ENCODE results near the gene EMID1.
A peak's percentile ranks its signal among the peaks of the same experiment; 100 is the strongest.
"Not testable (repeated sequence)": the region's sequence is repeated elsewhere in the genome, so short reads cannot be mapped to it uniquely, and the experiment has no call there.

The EMID1 gene

GRCh38 chr22:29208879-29209623 lies 3.4 kb downstream of the EMID1 start:
- DNase-seq (ENCODE audit: low read depth, low spot score), result no peak
- no peak overlapping the region for H3K27ac ChIP-seq

GRCh38 chr22:29209624-29209929 lies 3.9 kb downstream of the EMID1 start:
- no peak overlapping the region for H3K27ac ChIP-seq
- no peak for DNase-seq (ENCODE audit: low read depth, low spot score)

GRCh38 chr22:29211066-29211465 lies 5.4 kb downstream of the EMID1 start:
- peak; percentile 40 for DNase-seq (ENCODE audit: low read depth, low spot score)
- H3K27ac ChIP-seq, result no peak overlapping the region

- DNase-seq (ENCODE audit: low read depth, low spot score), result no peak
- no peak overlapping the region for H3K27ac ChIP-seq
Observed at GRCh38 chr22:29211466-29211865, 5.8 kb downstream of the EMID1 start.

- no peak overlapping the region for H3K27ac ChIP-seq
- DNase-seq (ENCODE audit: low read depth, low spot score), result no peak
Observed at GRCh38 chr22:29212743-29213142, 7.0 kb downstream of the EMID1 start.

- H3K27ac ChIP-seq, result no peak overlapping the region
- no peak for DNase-seq (ENCODE audit: low read depth, low spot score)
Observed at GRCh38 chr22:29213493-29213892, 7.8 kb downstream of the EMID1 start.

GRCh38 chr22:29214232-29214631 lies 8.5 kb downstream of the EMID1 start:
- no peak for DNase-seq (ENCODE audit: low read depth, low spot score)
- no peak overlapping the region for H3K27ac ChIP-seq

GRCh38 chr22:29215012-29215860 lies 9.5 kb downstream of the EMID1 start:
- no peak for DNase-seq (ENCODE audit: low read depth, low spot score)
- H3K27ac ChIP-seq, result no peak overlapping the region

GRCh38 chr22:29216011-29216872 lies 10.5 kb downstream of the EMID1 start:
- no peak overlapping the region for H3K27ac ChIP-seq
- no peak for DNase-seq (ENCODE audit: low read depth, low spot score)

- no peak overlapping the region for H3K27ac ChIP-seq
- DNase-seq (ENCODE audit: low read depth, low spot score), result no peak
Observed at GRCh38 chr22:29216873-29217666, 11.4 kb downstream of the EMID1 start.

GRCh38 chr22:29217827-29218757 lies 12.4 kb downstream of the EMID1 start:
- H3K27ac ChIP-seq, result no peak overlapping the region
- DNase-seq (ENCODE audit: low read depth, low spot score), result no peak

- DNase-seq (ENCODE audit: low read depth, low spot score), result no peak
Observed at GRCh38 chr22:29218758-29219408, 13.2 kb downstream of the EMID1 start.

GRCh38 chr22:29219409-29219782 lies 13.7 kb downstream of the EMID1 start:
- not testable (repeated sequence) for H3K27ac ChIP-seq; DNase-seq (ENCODE audit: low read depth, low spot score)

More at GRCh38 chr22:29218758-29219408, 13.2 kb downstream of the EMID1 start:
- H3K27ac ChIP-seq, result no peak overlapping the region

GRCh38 chr22:29219881-29220670 lies 14.4 kb downstream of the EMID1 start:
- H3K27ac ChIP-seq, result no peak overlapping the region

GRCh38 chr22:29224121-29224858 lies 18.6 kb downstream of the EMID1 start:
- no peak for DNase-seq (ENCODE audit: low read depth, low spot score)
- H3K27ac ChIP-seq, result no peak overlapping the region

More at GRCh38 chr22:29219881-29220670, 14.4 kb downstream of the EMID1 start:
- no peak for DNase-seq (ENCODE audit: low read depth, low spot score)

GRCh38 chr22:29224859-29225410 lies 19.2 kb downstream of the EMID1 start:
- H3K27ac ChIP-seq, result no peak overlapping the region

More at GRCh38 chr22:29224859-29225410, 19.2 kb downstream of the EMID1 start:
- no peak for DNase-seq (ENCODE audit: low read depth, low spot score)
